ENCODE data around the gene EMP2. TPM values are rescaled to one million over a fixed set of nuclear protein-coding genes. Genes with fewer than 3 reads are reported as not detected.

The EMP2 gene
- total and polyA plus RNA-seq, 2 of the 4 experiments (the other 2 are of a cell fraction), result 13.8 to 18.3 TPM

DNA sequence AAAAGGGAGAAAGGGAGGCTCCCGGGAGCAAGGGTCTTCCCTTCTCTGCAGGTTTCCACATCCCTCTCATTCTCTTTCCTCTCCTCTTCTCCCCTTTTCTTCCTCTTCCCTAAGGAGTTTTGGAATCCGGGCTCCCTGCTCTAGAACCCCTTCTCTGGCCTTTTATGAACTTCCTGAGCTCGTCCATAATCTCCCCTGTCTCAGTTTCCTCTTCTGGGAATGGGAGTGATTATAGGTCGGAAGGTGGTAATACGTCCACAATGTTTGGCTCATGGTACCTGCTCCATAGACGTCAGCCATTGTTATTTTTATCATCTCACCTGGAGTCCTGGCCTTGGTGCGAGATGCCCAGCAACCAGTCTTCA is 467 bp upstream of the EMP2 start:
- dilution Hi-C loops (cut with HindIII; ENCODE audit: low sequenced_read_pairs, unreplicated experiment) (no loop called here), in situ Hi-C loops (cut with MboI; ENCODE audit: low sequenced_read_pairs) (no loop called here)

More for the DNA sequence above, 467 bp upstream of the EMP2 start:
- Histone ChIP-seq H2AK5ac (ENCODE audit: low read depth, low read length) (peak overlapping the region; percentile 79), H4K8ac (ENCODE audit: low read depth in 2 of 2, low read length in 2 of 2) (peak overlapping the region; percentile 66 to 86; a peak in 3 of 4 replicates), H2BK5ac (ENCODE audit: low read depth, low read length, poor library complexity, severe bottlenecking) (peak overlapping the region; percentile 30), H3K27me3 (ENCODE audit: control insufficient read depth, insufficient read depth, low read length) (no peaks in the 10 kb centered on the region), H3K14ac (replicated peaks; ENCODE audit: low read depth, low read length) (peak overlapping the region; percentile 83), H3K4me1 (ENCODE audit: control insufficient read depth, insufficient read depth, low read length) (peaks cover 27% of the 10 kb centered on the region), H3K4me2 (ENCODE audit: low read depth, low read length) (peak overlapping the region; percentile 73), H3K56ac (ENCODE audit: extremely low read depth, insufficient read depth, low read length) (peak overlapping the region; percentile 27), H3K4ac (ENCODE audit: low read depth, low read length) (peak overlapping the region; percentile 52), H3K36me3 (ENCODE audit: control insufficient read depth, insufficient read depth, low read length) (no peaks in the 10 kb centered on the region), H4K91ac (ENCODE audit: insufficient read depth, low read depth, low read length) (peak overlapping the region; percentile 26), H3K9me1 (ENCODE audit: insufficient read depth, low read length) (peaks cover 20% of the 10 kb centered on the region; the same call in 1 of the 2 replicates), H3K79me1 (ENCODE audit: low read depth in 1 of 2, low read length in 2 of 2) (peaks cover 12 to 38% of the 10 kb centered on the region in 2 experiments), H2BK20ac (ENCODE audit: low read depth, low read length) (peak overlapping the region; percentile 61), H2AFZ (replicated peaks; ENCODE audit: low read length, poor library complexity) (peak overlapping the region; percentile 97), H3K9ac (ENCODE audit: low read depth, low read length) (peak overlapping the region; percentile 65), H4K20me1 (ENCODE audit: insufficient read depth, low read length) (peaks cover 4% of the 10 kb centered on the region; the same call in 1 of the 2 replicates), H2BK120ac (ENCODE audit: low read depth, low read length) (peak overlapping the region; percentile 46; the same call in 1 of the 2 replicates), H3K9me3 (ENCODE audit: control insufficient read depth, insufficient read depth, low read length) (no peaks in the 10 kb centered on the region), H3K27ac (ENCODE audit: insufficient read depth, low read length) (peak overlapping the region; percentile 49), H2BK15ac (ENCODE audit: low read depth, low read length) (no peak overlapping the region), H3K18ac (ENCODE audit: low read depth, low read length) (peak overlapping the region; percentile 33), H3K4me3 (ENCODE audit: insufficient read depth, low read depth, low read length) (peak overlapping the region; percentile 70), H2AK9ac (replicated peaks; ENCODE audit: low read depth, low read length, poor library complexity) (peak overlapping the region; percentile 86), H4K5ac (ENCODE audit: low read depth, low read length) (peak overlapping the region; percentile 32), H3K23ac (ENCODE audit: low read depth, low read length) (peak overlapping the region; percentile 36)
- 50% methylated on average over 1 of the region's 7 CpGs; no CpG with 5 or more reads in 1 of the 2 experiments for WGBS, 2 experiments (ENCODE audit: extremely low coverage in 2 of 2, insufficient read length in 1 of 2)
- CTCF ChIA-PET, result interaction anchor here (0.6 to 0.9 kb wide), 2 partner anchors 30 to 160 kb away, joined by 3 read pairs; no protein-coding TSS in a partner anchor
- ATAC-seq (ENCODE audit: low read depth) (no peak), DNase-seq (no peak)
- intact Hi-C loops (cut with micrococcal nuclease), result no loop called here
- no TSS peak for BruUV-seq (replicated peaks)
- POLR2A ChIA-PET (ENCODE audit: unreplicated experiment), result interaction anchor here (0.8 kb wide), 1 partner anchor 28 kb away, joined by 3 read pairs; no protein-coding TSS in a partner anchor
- TF ChIP-seq, protein P1, sequence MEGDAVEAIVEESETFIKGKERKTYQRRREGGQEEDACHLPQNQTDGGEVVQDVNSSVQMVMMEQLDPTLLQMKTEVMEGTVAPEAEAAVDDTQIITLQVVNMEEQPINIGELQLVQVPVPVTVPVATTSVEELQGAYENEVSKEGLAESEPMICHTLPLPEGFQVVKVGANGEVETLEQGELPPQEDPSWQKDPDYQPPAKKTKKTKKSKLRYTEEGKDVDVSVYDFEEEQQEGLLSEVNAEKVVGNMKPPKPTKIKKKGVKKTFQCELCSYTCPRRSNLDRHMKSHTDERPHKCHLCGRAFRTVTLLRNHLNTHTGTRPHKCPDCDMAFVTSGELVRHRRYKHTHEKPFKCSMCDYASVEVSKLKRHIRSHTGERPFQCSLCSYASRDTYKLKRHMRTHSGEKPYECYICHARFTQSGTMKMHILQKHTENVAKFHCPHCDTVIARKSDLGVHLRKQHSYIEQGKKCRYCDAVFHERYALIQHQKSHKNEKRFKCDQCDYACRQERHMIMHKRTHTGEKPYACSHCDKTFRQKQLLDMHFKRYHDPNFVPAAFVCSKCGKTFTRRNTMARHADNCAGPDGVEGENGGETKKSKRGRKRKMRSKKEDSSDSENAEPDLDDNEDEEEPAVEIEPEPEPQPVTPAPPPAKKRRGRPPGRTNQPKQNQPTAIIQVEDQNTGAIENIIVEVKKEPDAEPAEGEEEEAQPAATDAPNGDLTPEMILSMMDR (conservative IDR thresholded peaks at IDR 0.05; ENCODE audit: low read depth, low read length), result no peak
- no peak for TF ChIP-seq MXI1 (IDR thresholded peaks at IDR 0.05; ENCODE audit: borderline replicate concordance, low read depth, low read length)
- TF ChIP-seq RCOR1 (IDR thresholded peaks at IDR 0.05; ENCODE audit: insufficient replicate concordance, low read length), result no peak
- no peak for TF ChIP-seq SMC3 (IDR thresholded peaks at IDR 0.05; ENCODE audit: low read depth, low read length)
- TF ChIP-seq, protein P2, sequence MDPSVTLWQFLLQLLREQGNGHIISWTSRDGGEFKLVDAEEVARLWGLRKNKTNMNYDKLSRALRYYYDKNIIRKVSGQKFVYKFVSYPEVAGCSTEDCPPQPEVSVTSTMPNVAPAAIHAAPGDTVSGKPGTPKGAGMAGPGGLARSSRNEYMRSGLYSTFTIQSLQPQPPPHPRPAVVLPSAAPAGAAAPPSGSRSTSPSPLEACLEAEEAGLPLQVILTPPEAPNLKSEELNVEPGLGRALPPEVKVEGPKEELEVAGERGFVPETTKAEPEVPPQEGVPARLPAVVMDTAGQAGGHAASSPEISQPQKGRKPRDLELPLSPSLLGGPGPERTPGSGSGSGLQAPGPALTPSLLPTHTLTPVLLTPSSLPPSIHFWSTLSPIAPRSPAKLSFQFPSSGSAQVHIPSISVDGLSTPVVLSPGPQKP (IDR thresholded peaks at IDR 0.05; ENCODE audit: borderline replicate concordance, low read depth, low read length), result no peak
- no peak for TF ChIP-seq RAD21 (IDR thresholded peaks at IDR 0.05; ENCODE audit: low read length)
- TF ChIP-seq NFE2L2 (IDR thresholded peaks at IDR 0.05; ENCODE audit: low read depth, low read length), result no peak
